Omental fat pad (tissue), 4 donors: Measurements from ENCODE around the gene RNF180. TPM values are rescaled to one million over a fixed set of nuclear protein-coding genes. Genes with fewer than 3 reads are reported as not detected.
A peak's percentile ranks its signal among the peaks of the same experiment; 100 is the strongest.

ENCODE experiments used
- ATAC-seq: fragments of 150-250 bp; one replicate; pipeline ENCODE4 v1.9.1; 2016; ENCODE audit warnings: mild to moderate bottlenecking, moderate library complexity; ENCODE audit not compliant: low FRiP score
- DNase-seq: peaks from one replicate; pipeline ENCODE4 v3.0.0-alpha.2; 2019; ENCODE audit warnings: low spot score
- total RNA-seq, 4 donors: library from RNA; depleted of rRNA; stranded (reverse); fragments of >200 nt; gene quantifications; one replicate each; pipeline ENCODE4 v1.1.0, GENCODE V29; 2016
- TF ChIP-seq, protein P1 (sequence below), 3 donors: fragments of 450-650 bp; IDR thresholded peaks; one replicate each; pipeline ENCODE4 v1.5.1; 2016 to 2017; ENCODE audit warnings: antibody characterized with exemption in 3 of 3, mild to moderate bottlenecking in 3 of 3, moderate library complexity in 2 of 3

RNF180 gene
- total RNA-seq, 4 donors from 2014 or later = 7.6 to 18.1 (median 11.5) TPM

DNA sequence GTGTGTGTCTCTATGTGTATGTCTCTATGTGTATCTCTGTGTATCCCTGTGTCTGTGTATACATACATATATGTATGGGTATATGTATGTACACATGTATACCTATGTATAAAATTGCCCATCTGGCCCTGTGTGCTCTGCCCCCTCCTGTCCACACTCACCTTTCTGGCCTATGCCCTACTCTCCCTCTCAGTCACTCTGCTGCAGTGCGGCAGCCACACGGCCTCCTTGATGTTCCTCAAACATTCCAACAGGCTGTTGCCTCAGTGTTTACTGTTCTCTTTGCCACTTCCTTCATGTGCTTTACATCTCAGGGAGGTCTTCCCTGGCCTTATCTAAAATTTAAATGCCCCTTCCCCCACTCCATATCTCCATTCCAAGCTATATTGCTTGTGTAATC is 18.3 kb upstream of the RNF180 start:
- TF ChIP-seq, protein P1, sequence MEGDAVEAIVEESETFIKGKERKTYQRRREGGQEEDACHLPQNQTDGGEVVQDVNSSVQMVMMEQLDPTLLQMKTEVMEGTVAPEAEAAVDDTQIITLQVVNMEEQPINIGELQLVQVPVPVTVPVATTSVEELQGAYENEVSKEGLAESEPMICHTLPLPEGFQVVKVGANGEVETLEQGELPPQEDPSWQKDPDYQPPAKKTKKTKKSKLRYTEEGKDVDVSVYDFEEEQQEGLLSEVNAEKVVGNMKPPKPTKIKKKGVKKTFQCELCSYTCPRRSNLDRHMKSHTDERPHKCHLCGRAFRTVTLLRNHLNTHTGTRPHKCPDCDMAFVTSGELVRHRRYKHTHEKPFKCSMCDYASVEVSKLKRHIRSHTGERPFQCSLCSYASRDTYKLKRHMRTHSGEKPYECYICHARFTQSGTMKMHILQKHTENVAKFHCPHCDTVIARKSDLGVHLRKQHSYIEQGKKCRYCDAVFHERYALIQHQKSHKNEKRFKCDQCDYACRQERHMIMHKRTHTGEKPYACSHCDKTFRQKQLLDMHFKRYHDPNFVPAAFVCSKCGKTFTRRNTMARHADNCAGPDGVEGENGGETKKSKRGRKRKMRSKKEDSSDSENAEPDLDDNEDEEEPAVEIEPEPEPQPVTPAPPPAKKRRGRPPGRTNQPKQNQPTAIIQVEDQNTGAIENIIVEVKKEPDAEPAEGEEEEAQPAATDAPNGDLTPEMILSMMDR (IDR thresholded peaks at IDR 0.05) = no peak
- DNase-seq (no peak), ATAC-seq (no peak)

DNA sequence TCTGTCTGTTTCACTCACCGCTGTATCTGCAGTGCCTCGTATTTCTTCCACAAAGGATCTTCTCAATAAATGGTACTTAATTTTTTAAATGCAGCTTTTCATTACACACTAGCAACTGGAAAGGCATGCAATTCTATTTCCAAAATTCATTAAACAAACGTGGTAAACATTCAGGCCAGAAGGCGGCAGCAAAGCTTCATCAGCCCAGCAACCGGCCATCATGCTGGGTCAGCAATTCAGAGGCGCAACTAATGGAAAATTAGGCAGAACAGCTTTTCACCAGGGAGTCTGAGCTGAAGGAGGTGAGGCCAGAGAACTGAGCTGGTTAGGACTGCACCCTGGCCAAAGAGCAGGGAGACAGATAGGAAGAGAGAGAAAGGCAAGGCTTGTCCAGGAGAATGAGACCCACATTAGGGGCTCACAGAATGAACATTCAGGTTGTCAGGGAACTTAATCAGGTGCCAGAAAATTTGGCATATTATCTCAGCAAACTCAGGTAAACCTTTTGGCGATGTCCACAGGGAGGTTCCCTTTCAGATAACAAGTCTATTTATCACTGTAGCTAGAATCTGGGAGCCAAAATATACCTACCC is 17.7 kb upstream of the RNF180 start:
- no peak for DNase-seq
- no peak for ATAC-seq
- TF ChIP-seq, protein P1 (IDR thresholded peaks at IDR 0.05) = peak in 1 of 3 donors; percentile 66

DNA sequence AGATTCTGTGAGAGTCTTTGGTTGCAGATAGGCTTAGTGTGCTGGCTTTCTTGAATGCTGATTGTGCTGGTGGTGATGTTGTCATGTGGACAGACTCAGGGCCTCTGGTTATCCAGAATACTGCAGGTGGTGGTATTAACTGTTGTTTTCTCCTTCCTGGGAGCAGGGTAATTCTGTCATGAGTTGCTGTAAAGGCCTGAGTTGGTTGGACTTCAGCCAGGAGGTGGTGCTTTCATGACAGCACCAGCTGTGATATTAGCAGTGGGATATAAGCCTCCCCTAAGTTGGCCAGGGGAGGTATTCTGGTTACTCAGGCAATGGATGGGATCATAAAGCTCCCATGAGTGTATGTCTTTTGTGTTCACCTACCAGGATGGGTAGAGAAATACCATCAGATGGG is 16.4 kb upstream of the RNF180 start:
- DNase-seq = no peak
- TF ChIP-seq, protein P1 (IDR thresholded peaks at IDR 0.05) = no peak
- ATAC-seq = no peak

DNA sequence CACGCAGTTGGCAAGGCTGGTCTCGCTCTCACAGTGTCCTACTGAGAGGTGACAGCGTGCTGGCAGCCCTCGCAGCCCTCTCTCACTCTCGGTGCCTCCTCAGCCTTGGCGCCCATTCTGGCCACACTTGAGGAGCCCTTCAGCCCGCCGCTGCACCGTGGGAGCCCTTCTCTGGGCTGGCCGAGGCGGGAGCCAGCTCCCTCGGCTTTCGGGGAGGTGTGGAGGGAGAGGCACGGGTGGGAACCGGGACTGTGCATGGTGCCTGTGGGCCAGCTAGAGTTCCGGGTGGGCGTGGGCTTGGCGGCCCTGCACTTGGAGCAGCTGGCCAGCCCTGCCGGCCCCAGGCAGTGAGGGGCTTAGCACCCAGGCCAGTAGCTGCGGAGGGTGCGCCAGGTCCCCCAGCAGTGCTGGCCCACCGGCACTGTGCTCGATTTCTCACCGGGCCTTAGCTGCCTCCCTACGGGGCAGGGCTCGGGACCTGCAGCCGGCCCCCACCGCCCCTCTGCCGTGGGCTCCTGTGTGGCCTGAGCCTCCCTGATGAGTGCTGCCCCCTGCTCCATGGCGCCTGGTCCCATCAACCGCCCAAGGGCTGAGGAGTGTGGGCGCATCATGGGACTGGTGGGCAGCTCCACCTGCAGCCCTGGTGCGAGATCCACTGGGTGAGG is 15.7 kb upstream of the RNF180 start:
- DNase-seq = no peak
- no peak for ATAC-seq
- TF ChIP-seq, protein P1 (IDR thresholded peaks at IDR 0.05) = no peak

DNA sequence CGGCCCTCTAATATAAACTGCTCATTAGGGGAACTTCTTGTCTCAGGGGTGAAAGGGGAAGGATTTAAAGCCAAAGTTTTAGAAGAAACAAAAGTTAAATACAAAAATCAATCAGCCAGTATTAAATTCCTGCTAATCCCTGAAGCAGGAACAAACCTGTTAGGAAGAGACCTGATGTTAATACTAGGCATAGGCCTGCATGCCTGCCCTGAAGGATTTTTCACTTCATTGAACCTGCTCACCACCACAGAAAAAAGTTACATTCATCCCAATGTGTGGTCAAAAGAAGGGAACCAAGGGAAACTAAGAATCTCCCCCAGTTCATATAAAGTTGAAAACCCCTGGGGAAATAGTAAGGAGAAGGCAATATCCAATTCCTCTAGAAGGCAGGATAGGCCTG is 9.4 kb upstream of the RNF180 start:
- TF ChIP-seq, protein P1 (IDR thresholded peaks at IDR 0.05) = no peak
- ATAC-seq (no peak), DNase-seq (no peak)

DNA sequence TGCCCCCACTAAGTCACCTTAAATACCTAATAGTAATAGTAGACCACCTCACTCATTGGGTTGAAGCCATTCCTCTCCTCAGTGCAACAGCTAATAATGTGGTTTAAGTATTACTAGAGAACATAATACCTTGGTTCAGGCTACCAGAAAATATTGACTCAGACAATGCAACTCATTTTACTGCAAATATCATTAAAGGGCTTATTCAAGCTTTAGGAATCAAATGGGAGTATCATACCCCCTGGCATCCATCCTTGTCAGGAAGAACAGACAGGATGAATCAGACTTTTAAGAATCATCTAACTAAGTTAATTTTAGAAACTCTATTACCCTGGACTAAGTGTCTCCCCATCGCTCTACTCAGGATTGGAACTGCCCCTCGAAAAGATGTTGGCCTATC is 6.8 kb upstream of the RNF180 start:
- TF ChIP-seq, protein P1 (IDR thresholded peaks at IDR 0.05) = no peak
- ATAC-seq (no peak), DNase-seq (no peak)

DNA sequence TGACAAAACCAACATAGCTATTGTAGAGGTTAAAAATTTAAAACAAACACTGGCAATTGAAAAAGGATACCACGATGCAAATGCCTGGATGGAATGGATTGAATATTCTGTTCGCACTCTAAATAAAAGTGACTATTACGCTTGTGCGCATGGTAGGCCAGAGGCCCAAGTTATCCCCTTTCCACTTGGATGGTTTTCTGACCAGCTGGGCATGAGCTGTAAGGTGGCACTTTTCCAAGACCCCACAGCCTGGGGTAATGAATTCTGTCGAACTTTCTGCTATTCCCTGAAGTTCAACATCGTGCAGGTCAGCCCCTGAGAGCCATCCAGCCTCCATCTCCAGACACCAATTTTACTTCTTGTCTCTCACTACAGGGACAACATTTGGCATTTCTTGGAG is 5.4 kb upstream of the RNF180 start:
- ATAC-seq (no peak), DNase-seq (no peak)
- TF ChIP-seq, protein P1 (IDR thresholded peaks at IDR 0.05) = no peak
